AG09319 (cell line): ENCODE results near the gene GATA1.

Source experiments
- DNase-seq: peaks from one replicate; pipeline ENCODE4 v3.0.0-alpha.2; 2010; ENCODE audit warnings: low read depth; ENCODE audit errors: extremely low read depth
- CTCF ChIP-seq: IDR thresholded peaks from 2 replicates; pipeline ENCODE4 v1.5.1; 2011; ENCODE audit warnings: low read depth, mild to moderate bottlenecking, inconsistent platforms, low read length, moderate library complexity

The GATA1 gene

GRCh38 chrX:48834383-48834709 is 48.0 kb downstream of the GATA1 start:
- no peak for DNase-seq
- no peak for TF ChIP-seq CTCF

GRCh38 chrX:48835524-48836329 is 49.3 kb downstream of the GATA1 start, which contains the start of gene PCSK1N:
Gene PCSK1N (minus strand): TSS chrX:48835610. CDS start chrX:48835532, 78 bp downstream.
- no peak for TF ChIP-seq CTCF
- DNase-seq: no peak

GRCh38 chrX:48839686-48840085 is 53.3 kb downstream of the GATA1 start:
- no peak for TF ChIP-seq CTCF
- DNase-seq: no peak
